Measurements from ENCODE around the gene PBX4. TPM values are rescaled to one million over a fixed set of nuclear protein-coding genes. Genes with fewer than 3 reads are reported as not detected.

PBX4 gene
- polyA plus RNA-seq, 1 donor = 2.3 TPM

DNA sequence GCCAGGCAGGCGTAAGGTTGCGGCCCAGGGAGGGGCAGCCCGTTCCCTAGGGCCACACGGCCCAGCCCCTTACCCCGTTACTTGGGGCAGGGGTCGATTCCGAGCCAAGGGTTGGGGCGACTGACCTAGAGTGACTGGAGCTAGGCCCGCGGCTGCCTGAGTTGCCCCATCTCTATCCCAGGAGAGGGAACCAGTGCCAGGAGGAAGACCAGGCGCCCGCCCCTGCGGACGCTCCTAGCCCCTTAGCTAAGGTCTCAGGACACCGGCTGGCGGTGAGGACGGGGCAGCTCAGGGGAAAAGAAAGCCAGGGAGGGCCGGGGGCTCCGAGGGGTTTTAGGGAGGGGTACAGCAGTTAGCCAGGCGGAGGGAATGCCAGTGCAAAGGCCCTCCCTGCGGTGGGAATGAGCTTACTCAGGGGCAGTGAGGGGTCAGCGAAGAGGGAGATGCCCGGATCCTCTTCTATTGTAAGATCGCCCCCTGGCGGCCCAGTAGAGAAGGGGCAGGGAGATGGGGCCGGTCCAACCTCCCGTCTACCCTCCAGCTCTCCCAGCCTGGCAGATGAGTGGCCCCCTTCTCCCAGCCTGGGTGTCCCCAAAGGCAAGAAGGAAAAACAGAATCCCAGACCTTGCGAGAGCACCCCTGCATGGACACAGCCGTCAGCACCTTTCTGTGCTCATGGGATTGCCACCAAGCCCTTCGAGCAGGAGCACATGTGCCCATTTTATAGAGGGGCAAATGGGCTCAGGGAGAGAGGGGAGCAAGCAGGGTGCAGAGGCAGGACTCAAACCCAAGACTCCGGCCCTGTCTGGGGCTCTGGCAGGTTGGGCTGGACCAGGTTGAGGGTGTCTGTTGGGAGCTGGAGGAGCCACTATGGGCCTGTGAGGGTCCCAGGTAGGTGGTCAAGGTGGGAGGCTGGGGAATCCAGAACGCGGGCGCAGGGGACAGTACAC lies 64.1 kb downstream of the PBX4 start:
- no CpG with 5 or more reads among the region's 34 CpGs for WGBS (ENCODE audit: insufficient coverage, low lambda C conversion rate)
- H3K36me3 ChIP-seq (ENCODE audit: control insufficient read depth, insufficient read depth, low read length) = no peaks in the 10 kb centered on the region
- H3K27me3 ChIP-seq (ENCODE audit: control insufficient read depth, insufficient read depth, low read length) = peaks cover 2% of the 10 kb centered on the region
- H3K27ac ChIP-seq (ENCODE audit: low read length) = no peak overlapping the region
- no peak for DNase-seq
- no peaks in the 10 kb centered on the region for H3K4me1 ChIP-seq (ENCODE audit: control insufficient read depth, insufficient read depth, low read length)
- H3K9me3 ChIP-seq (ENCODE audit: control insufficient read depth, low read depth, low read length) = no peaks in the 10 kb centered on the region
- no peak overlapping the region for H3K4me3 ChIP-seq (ENCODE audit: low read length)

DNA sequence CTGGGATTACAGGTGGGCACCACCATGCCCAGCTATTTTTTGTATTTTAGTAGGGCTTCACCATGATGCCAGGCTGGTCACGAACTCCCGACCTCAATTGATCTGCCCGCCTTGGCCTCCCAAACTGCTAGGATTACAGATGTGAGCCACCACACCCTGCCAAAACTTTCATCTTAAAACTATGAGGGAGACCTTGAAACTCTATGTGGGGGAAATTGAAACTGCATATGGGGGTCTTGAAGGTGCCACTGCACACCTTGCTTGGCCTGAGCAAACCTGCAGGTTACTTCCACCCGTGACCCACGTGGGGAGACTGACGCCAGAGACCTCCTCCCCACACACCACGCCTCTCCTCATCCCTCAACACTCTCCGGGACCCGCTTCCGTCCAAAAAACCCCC lies 64.8 kb downstream of the PBX4 start:
- Histone ChIP-seq H3K27ac (ENCODE audit: low read length) (no peak overlapping the region), H3K27me3 (ENCODE audit: control insufficient read depth, insufficient read depth, low read length) (peaks cover 7% of the 10 kb centered on the region), H3K4me1 (ENCODE audit: control insufficient read depth, insufficient read depth, low read length) (no peaks in the 10 kb centered on the region), H3K4me3 (ENCODE audit: low read length) (no peak overlapping the region), H3K36me3 (ENCODE audit: control insufficient read depth, insufficient read depth, low read length) (no peaks in the 10 kb centered on the region), H3K9me3 (ENCODE audit: control insufficient read depth, low read depth, low read length) (no peaks in the 10 kb centered on the region)
- no peak for DNase-seq
- WGBS (ENCODE audit: insufficient coverage, low lambda C conversion rate) = no CpG with 5 or more reads among the region's 10 CpGs

DNA sequence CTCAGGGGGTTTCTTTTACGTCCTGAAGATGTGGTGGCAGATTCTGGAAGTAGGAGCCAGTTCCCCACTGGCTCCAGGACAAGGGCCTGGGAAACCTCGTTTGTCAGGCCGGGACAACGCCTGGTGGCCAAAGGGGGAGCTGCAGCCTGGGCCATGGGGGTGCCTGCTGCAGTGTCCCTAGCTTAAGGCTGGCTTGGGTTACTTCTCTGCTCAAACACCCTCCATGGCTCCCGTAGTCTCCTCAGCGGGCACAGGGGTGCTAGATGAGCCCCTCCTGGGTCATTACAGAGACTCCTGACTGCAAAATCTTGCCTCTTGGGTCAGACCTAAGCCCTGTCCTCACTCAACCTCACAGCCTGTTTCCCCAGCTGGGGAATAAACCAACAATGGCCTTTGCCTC lies 65.7 kb downstream of the PBX4 start:
- DNase-seq = no peak
- H3K36me3 ChIP-seq (ENCODE audit: control insufficient read depth, insufficient read depth, low read length) = no peaks in the 10 kb centered on the region
- H3K27ac ChIP-seq (ENCODE audit: low read length) = no peak overlapping the region
- peaks cover 7% of the 10 kb centered on the region for H3K27me3 ChIP-seq (ENCODE audit: control insufficient read depth, insufficient read depth, low read length)
- no CpG with 5 or more reads among the region's 6 CpGs for WGBS (ENCODE audit: insufficient coverage, low lambda C conversion rate)
- no peaks in the 10 kb centered on the region for H3K9me3 ChIP-seq (ENCODE audit: control insufficient read depth, low read depth, low read length)
- H3K4me1 ChIP-seq (ENCODE audit: control insufficient read depth, insufficient read depth, low read length) = no peaks in the 10 kb centered on the region
- H3K4me3 ChIP-seq (ENCODE audit: low read length) = no peak overlapping the region

- no peak overlapping the region for H3K27ac ChIP-seq (ENCODE audit: low read length)
- H3K4me1 ChIP-seq (ENCODE audit: control insufficient read depth, insufficient read depth, low read length) = no peaks in the 10 kb centered on the region
- no peaks in the 10 kb centered on the region for H3K9me3 ChIP-seq (ENCODE audit: control insufficient read depth, low read depth, low read length)
- no peaks in the 10 kb centered on the region for H3K36me3 ChIP-seq (ENCODE audit: control insufficient read depth, insufficient read depth, low read length)
- WGBS (ENCODE audit: insufficient coverage, low lambda C conversion rate) = no CpG with 5 or more reads among the region's 14 CpGs
- H3K4me3 ChIP-seq (ENCODE audit: low read length) = no peak overlapping the region
- peaks cover 7% of the 10 kb centered on the region for H3K27me3 ChIP-seq (ENCODE audit: control insufficient read depth, insufficient read depth, low read length)
- no peak for DNase-seq
These were observed 66.7 kb downstream of the PBX4 start for GRCh38 chr19:19551853-19552192.

DNA sequence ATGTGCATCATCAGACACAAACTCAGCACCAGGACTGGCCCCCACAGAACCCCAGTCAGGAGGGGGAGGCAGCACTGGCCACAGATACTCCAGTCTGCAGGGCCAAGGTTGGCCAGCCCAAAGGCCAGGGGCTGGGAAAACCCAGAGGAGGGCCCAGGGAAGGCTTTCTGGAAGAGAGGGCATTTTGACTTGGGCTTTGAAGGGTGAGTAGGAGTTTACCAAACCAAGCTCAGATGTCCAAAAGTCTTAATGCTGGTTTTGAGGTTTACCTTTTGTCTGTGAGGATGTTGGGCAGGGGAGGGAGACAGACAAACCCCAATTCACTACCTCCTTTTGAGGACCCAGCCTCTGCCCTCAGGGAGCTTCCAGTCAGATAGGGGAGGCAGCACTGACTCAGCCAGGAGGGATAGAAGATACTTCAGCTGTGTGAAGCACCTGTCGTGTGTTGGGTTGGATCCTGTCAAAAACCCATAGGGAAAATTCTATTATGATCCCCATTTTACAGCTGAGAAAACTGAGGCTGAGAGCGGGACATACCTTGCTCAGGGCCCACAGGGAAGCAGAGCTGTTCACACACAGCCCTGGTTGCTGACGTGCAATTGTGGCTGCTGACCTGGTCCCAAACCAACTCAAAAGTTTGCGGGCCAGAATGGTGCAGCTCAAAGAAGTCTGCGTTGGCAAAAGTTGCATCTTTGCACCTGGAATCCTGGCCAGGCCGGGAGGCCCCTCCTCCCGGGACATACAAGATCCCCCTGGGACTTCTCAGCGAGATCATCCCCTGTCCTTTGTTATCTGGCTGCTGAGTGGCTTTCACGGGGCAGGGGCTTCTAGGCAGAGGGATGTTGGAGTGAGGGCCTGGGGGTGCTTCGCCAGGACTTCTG lies 67.3 kb downstream of the PBX4 start:
- DNase-seq = no peak
- Histone ChIP-seq H3K36me3 (ENCODE audit: control insufficient read depth, insufficient read depth, low read length) (no peaks in the 10 kb centered on the region), H3K4me3 (ENCODE audit: low read length) (no peak overlapping the region), H3K27ac (ENCODE audit: low read length) (no peak overlapping the region), H3K9me3 (ENCODE audit: control insufficient read depth, low read depth, low read length) (no peaks in the 10 kb centered on the region), H3K4me1 (ENCODE audit: control insufficient read depth, insufficient read depth, low read length) (no peaks in the 10 kb centered on the region), H3K27me3 (ENCODE audit: control insufficient read depth, insufficient read depth, low read length) (peaks cover 7% of the 10 kb centered on the region)
- no CpG with 5 or more reads among the region's 10 CpGs for WGBS (ENCODE audit: insufficient coverage, low lambda C conversion rate)

DNA sequence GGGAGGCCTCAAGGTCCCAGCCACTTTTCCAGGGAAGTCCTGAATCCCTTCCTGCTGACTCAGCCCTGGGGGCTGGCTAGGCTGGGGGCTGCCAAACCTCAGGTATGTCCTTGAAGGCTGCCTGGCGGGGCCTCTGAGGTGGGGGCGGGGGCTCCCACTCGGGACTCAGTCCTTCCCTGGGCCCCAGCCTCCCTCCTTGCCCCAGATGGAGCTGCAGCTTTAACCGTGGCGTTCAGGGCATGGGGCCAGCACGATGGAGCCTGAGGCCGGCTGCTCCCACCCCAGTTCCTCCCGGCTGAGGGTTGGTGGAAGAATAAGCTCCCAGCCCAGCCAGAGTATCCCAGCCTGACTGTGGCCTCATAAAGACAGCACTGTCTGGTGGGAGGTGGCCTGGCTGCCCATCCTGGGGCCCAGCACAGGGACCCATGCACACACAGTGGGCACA lies 68.0 kb downstream of the PBX4 start:
- peaks cover 7% of the 10 kb centered on the region for H3K27me3 ChIP-seq (ENCODE audit: control insufficient read depth, insufficient read depth, low read length)

GRCh38 chr19:19549804-19550464 lies 68.6 kb downstream of the PBX4 start:
- Histone ChIP-seq H3K4me1 (ENCODE audit: control insufficient read depth, insufficient read depth, low read length) (no peaks in the 10 kb centered on the region), H3K4me3 (ENCODE audit: low read length) (no peak overlapping the region), H3K27ac (ENCODE audit: low read length) (no peak overlapping the region), H3K9me3 (ENCODE audit: control insufficient read depth, low read depth, low read length) (peaks cover 8% of the 10 kb centered on the region), H3K27me3 (ENCODE audit: control insufficient read depth, insufficient read depth, low read length) (peaks cover 7% of the 10 kb centered on the region), H3K36me3 (ENCODE audit: control insufficient read depth, insufficient read depth, low read length) (no peaks in the 10 kb centered on the region)
- WGBS (ENCODE audit: insufficient coverage, low lambda C conversion rate) = no CpG with 5 or more reads among the region's 23 CpGs
- DNase-seq = no peak

More for the DNA sequence above, 68.0 kb downstream of the PBX4 start:
- Histone ChIP-seq H3K36me3 (ENCODE audit: control insufficient read depth, insufficient read depth, low read length) (no peaks in the 10 kb centered on the region), H3K4me3 (ENCODE audit: low read length) (no peak overlapping the region), H3K9me3 (ENCODE audit: control insufficient read depth, low read depth, low read length) (peaks cover 3% of the 10 kb centered on the region), H3K27ac (ENCODE audit: low read length) (no peak overlapping the region), H3K4me1 (ENCODE audit: control insufficient read depth, insufficient read depth, low read length) (no peaks in the 10 kb centered on the region)
- no CpG with 5 or more reads among the region's 8 CpGs for whole genome bisulfite sequencing (ENCODE audit: insufficient coverage, low lambda C conversion rate)
- DNase-seq = no peak

DNA sequence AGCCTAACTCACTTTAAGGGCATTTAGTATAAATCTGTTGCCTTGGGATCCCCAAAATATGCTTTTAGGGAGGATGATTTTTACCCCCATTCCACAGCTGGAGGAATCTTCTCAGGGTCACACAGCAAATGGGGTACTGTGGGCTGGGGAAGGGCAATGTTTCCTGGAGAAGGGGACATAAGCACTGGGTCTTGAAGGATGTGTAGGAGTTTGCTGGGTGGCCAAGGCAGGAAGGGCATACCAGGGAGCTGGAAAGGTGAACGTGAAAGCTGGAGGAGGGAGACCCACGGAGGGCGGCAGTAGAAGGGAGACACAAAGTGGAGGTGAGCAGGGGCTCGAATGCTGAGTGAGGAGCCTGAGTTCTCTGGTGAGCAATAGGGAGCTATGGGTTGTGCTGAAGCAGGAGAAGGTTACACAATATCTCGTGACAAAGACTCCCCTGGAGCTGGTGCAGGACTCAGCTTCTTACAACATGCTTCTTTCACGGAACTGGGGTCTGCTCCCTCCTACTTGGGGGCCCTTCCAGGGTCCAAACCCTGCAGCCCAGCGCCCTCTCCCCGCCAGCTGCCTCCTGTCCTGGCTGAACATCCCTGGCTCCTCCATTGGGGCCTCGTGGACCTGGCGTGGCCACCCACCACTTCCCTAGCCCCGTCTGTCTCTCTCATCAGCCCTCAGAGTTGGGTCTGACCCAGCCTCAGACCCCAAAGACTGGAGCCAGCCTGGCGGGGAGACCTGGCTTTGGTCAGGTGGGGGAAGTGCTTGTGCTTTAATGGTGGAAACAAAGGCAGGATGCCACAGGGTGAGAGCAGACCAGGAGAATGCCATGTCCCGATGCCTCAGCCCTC lies 69.3 kb downstream of the PBX4 start:
- H3K9me3 ChIP-seq (ENCODE audit: control insufficient read depth, low read depth, low read length) = peaks cover 16% of the 10 kb centered on the region
- H3K4me3 ChIP-seq (ENCODE audit: low read length) = no peak overlapping the region
- H3K4me1 ChIP-seq (ENCODE audit: control insufficient read depth, insufficient read depth, low read length) = no peaks in the 10 kb centered on the region
- no peaks in the 10 kb centered on the region for H3K36me3 ChIP-seq (ENCODE audit: control insufficient read depth, insufficient read depth, low read length)
- DNase-seq = no peak
- H3K27ac ChIP-seq (ENCODE audit: low read length) = no peak overlapping the region
- WGBS (ENCODE audit: insufficient coverage, low lambda C conversion rate) = 100% methylated on average over 1 of the region's 13 CpGs
- peaks cover 7% of the 10 kb centered on the region for H3K27me3 ChIP-seq (ENCODE audit: control insufficient read depth, insufficient read depth, low read length)

- Histone ChIP-seq H3K4me1 (ENCODE audit: control insufficient read depth, insufficient read depth, low read length) (no peaks in the 10 kb centered on the region), H3K4me3 (ENCODE audit: low read length) (no peak overlapping the region), H3K27ac (ENCODE audit: low read length) (no peak overlapping the region), H3K36me3 (ENCODE audit: control insufficient read depth, insufficient read depth, low read length) (no peaks in the 10 kb centered on the region), H3K27me3 (ENCODE audit: control insufficient read depth, insufficient read depth, low read length) (peaks cover 7% of the 10 kb centered on the region), H3K9me3 (ENCODE audit: control insufficient read depth, low read depth, low read length) (peaks cover 21% of the 10 kb centered on the region)
- no peak for DNase-seq
- no CpG with 5 or more reads among the region's 15 CpGs for WGBS (ENCODE audit: insufficient coverage, low lambda C conversion rate)
These were observed 70.7 kb downstream of the PBX4 start for GRCh38 chr19:19547674-19548336.

Data from large intestine (tissue), 3 donors.